Measurements from ENCODE around the gene ZBTB16. TPM values are rescaled to one million over a fixed set of nuclear protein-coding genes. Genes with fewer than 3 reads are reported as not detected.

ZBTB16 gene
- total and polyA plus RNA-seq, 2 of the 13 experiments (the other 11 are each of a cell fraction or from before 2014, with no cell fraction given) = not detected

GRCh38 chr11:114016986-114017385, 42.5 kb upstream of the ZBTB16 start:
- H2AFZ ChIP-seq (ENCODE audit: low read length) = no peak overlapping the region
- ATAC-seq (no peak), DNase-seq (ENCODE audit: low spot score) (no peak), FAIRE-seq (no peak)
- POLR2A ChIA-PET = no interaction called here
- in situ Hi-C loops (cut with HindIII; ENCODE audit: extremely low pct_ligation_motif_present, low pct_unique_long_range_greater_than_20kb) = no loop called here
- H3K27me3 ChIP-seq (ENCODE audit: control insufficient read depth in 1 of 2, insufficient read depth in 2 of 2, low read length in 2 of 2) = no peaks in the 10 kb centered on the region; a peak in 1 of 5 replicates
- no peak overlapping the region for H3K27ac ChIP-seq (ENCODE audit: extremely low read length, insufficient read depth, low read length)
- 25% methylated on average over 2 of the region's 2 CpGs for WGBS (ENCODE audit: low lambda C conversion rate)
- CTCF ChIA-PET (ENCODE audit: low intra/inter-chr PET ratio, low total read pairs) = no interaction called here
- H3K9ac ChIP-seq (ENCODE audit: insufficient read depth, low read depth, low read length) = no peak overlapping the region
- H3K4me2 ChIP-seq (ENCODE audit: low read depth, low read length) = no peak overlapping the region
- H3K4me3 ChIP-seq (replicated peaks in 1 of 3; ENCODE audit: insufficient read depth in 1 of 3, low read depth in 2 of 3, low read length in 3 of 3) = no peak overlapping the region
- BruUV-seq (replicated peaks) = no TSS peak
- H3K4me1 ChIP-seq (ENCODE audit: insufficient read depth, low read length) = no peaks in the 10 kb centered on the region
- intact Hi-C loops (cut with micrococcal nuclease; ENCODE audit: unreplicated experiment) = no loop called here
- H4K20me1 ChIP-seq (ENCODE audit: insufficient read depth, low read length) = no peaks in the 10 kb centered on the region
- no peaks in the 10 kb centered on the region for H3K36me3 ChIP-seq (replicated peaks in 1 of 2; ENCODE audit: control insufficient read depth in 1 of 2, insufficient read depth in 2 of 2, low read length in 2 of 2)
- H3K79me2 ChIP-seq (ENCODE audit: insufficient read depth, low read length) = no peaks in the 10 kb centered on the region
- no peaks in the 10 kb centered on the region for H3K9me3 ChIP-seq (ENCODE audit: low read length)
- no peak for TF ChIP-seq THYN1 (CRISPR knock-in tag; IDR thresholded peaks at IDR 0.05; ENCODE audit: borderline replicate concordance, low read depth)
- TF ChIP-seq ATF7-NPFF (CRISPR knock-in tag; IDR thresholded peaks at IDR 0.05; ENCODE audit: low read depth) = no peak
- TF ChIP-seq ZNF781 (CRISPR knock-in tag; IDR thresholded peaks at IDR 0.05; ENCODE audit: borderline replicate concordance, not compliant biosample characterization) = no peak
- TF ChIP-seq SMAD3 (CRISPR knock-in tag; IDR thresholded peaks at IDR 0.05) = no peak
- no peak for TF ChIP-seq MEF2D (CRISPR knock-in tag; IDR thresholded peaks at IDR 0.05)
- TF ChIP-seq TFE3 (CRISPR knock-in tag; IDR thresholded peaks at IDR 0.05) = no peak
- no peak for TF ChIP-seq ZNF432 (CRISPR knock-in tag; IDR thresholded peaks at IDR 0.05; ENCODE audit: borderline replicate concordance)
- no peak for TF ChIP-seq MLX (CRISPR knock-in tag; IDR thresholded peaks at IDR 0.05)
- no peak for TF ChIP-seq SP4 (CRISPR knock-in tag; IDR thresholded peaks at IDR 0.05)
- TF ChIP-seq ELK4 (CRISPR knock-in tag; IDR thresholded peaks at IDR 0.05; ENCODE audit: borderline replicate concordance) = no peak
- TF ChIP-seq GATA4 (IDR thresholded peaks at IDR 0.05; ENCODE audit: borderline replicate concordance, low read depth) = no peak
- TF ChIP-seq ZNF609 (CRISPR knock-in tag; IDR thresholded peaks at IDR 0.05; ENCODE audit: borderline replicate concordance) = no peak
- no peak for TF ChIP-seq TARDBP (CRISPR knock-in tag; IDR thresholded peaks at IDR 0.05)
- no peak for TF ChIP-seq HIC2 (CRISPR knock-in tag; IDR thresholded peaks at IDR 0.05; ENCODE audit: low read depth)
- TF ChIP-seq ZNF660 (CRISPR knock-in tag; IDR thresholded peaks at IDR 0.05; ENCODE audit: borderline replicate concordance, low read depth) = no peak

All from HepG2 (cell line).